ENCODE results near the gene TENM4.

TENM4 gene

DNA sequence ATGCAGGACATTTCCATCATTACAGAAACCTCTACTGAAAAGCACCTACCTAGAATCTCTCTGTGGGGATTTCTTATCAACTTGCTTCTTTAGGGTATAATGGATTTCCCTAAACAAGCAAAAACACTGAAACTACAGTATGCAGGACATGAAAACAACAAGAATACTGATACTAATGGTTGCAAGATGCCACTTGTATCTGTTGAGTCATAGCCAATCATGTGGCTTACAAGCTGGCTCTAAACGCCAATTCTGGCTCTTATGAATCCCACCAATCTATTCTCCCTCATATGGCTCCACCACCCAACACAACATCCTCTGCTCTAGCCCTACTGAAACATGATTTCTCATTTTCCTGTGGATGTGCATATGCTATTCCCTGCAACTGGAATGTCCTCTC is 22.6 kb downstream of the TENM4 start:
- DNase-seq (ENCODE audit: low spot score), result no peak

GRCh38 chr11:79417069-79417920 is 23.5 kb downstream of the TENM4 start:
- DNase-seq (ENCODE audit: low spot score), result no peak

DNA sequence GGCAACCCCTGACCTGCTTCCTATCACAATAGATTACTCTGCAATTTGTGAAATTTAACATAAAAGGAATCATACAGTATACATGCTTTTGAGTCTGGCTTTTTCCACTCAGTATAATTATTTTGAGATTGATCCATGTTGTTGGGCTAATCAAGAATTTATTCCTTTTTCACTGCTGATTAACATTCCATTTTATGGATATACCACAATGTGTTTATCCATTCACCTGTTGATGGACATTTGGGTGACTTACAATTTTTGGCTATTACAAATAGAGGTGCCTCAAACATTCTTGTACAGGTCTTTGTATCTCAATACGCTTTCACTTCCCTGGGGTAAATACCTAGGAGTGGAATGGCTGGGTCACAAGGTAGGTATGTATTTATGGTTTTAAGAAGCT is 24.9 kb downstream of the TENM4 start:
- DNase-seq (ENCODE audit: low spot score), result no peak

- no peak for DNase-seq (ENCODE audit: low spot score)
Measured at GRCh38 chr11:79415411-79415810, 25.4 kb downstream of the TENM4 start.

DNA sequence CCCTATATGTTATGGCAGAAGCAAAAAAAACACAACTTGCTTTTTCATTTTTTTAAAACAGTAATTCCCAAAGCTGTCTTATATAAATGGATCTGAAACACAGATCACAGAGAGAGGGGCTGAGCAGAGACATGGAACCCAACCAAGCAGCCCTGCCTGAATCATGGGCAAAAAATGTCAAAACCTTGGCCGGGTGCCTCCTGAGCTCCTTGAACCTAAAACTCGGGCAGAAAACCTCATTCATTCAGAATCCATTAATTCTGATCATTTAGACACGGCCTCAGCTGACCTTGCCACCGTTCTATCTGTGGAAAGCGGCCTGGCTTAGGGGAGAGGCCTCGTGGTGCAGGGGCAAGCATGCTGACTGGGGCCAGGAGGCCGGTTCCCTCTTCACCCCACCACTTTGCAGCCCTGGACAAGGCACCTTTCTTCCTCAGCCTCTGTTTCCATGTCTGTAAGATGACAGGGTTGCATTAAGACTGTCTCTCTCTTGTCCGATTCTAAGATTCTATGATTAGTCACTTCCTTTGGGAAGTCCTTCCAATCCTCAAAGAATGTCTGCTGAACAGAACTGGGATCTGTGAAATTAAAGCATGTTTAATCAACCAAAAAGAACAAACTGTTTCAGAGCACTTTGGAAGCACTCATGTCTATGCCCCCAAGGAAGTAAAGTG is 26.0 kb downstream of the TENM4 start:
- DNase-seq (ENCODE audit: low spot score), result peak; percentile 64

DNA sequence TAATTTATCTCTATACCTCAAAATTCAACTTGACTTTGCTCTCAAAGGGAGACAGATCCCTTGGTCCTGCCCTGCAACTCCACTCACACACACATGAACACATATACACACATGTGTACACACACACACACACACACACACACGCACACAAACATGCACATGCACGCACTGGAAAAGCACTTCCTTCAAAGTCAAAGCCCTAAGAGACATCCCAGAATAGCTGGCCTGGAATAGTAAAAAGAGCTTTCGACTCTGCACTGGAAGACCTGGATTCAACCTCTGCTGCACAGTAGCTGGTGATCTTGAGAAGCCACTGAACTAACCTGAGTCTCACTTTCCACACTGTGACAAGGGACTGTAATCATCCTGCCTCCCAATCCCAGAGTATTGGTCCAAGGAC is 26.8 kb downstream of the TENM4 start:
- DNase-seq (ENCODE audit: low spot score), result no peak

GRCh38 chr11:79413268-79413667 is 27.6 kb downstream of the TENM4 start:
- DNase-seq (ENCODE audit: low spot score), result peak; percentile 95

- no peak for DNase-seq (ENCODE audit: low spot score)
Measured at GRCh38 chr11:79412761-79413160, 28.1 kb downstream of the TENM4 start.

DNA sequence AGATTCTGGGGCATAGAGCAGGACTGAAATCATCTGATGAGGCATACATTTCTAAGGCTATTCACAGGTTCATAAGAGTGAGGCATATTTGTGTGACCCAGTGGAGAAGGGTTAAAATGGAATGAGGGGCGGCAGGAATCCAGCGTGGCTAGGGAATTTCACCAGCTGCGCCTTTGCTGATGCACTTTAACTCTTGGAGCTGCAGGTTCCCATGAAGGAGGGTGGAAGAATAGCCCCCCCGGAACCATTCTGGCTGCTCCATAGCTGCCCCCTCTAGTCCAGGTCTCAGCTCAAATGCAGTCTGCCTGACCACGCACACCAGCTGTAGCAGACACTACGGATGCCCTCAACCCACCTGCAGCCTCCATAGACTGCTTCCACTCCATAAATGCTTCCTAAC is 31.5 kb downstream of the TENM4 start:
- no peak for DNase-seq (ENCODE audit: low spot score)

DNA sequence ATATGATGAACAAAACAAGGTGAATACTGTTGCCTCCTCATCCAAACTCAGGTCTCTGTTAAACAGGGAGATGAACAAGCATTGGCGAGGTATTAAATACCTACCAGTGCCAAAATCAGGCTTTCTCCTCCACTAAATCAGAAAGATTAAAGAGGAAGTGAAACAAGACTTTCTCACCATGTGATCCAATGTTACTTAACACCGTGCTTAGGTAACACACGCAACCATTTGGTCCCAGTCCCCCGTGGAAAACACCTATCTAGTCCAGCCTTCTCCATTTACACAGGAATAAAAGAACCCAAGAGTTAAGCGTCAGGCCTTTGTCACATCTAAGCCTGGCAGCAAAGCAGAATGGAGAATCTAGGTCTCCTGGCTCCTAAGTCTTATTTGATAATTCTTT is 34.5 kb downstream of the TENM4 start:
- DNase-seq (ENCODE audit: low spot score), result no peak

DNA sequence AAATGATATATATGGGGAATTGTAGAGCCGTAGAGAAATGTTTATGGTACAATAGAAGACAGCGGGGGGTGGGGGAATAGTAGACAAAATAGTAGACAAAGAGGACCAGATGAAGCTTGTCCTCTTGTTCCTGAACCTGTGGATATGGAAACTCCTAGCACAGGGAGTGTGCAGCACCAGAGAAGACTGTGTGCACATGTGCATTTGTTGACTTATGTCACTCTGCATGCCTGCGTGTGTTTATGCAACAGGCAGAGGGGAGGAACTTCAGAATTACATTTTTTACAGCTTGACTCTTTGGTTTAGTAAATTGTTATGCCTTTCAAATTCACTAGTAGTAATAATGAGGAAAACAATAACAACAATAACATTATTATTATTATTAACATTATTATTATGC is 36.0 kb downstream of the TENM4 start:
- DNase-seq (ENCODE audit: low spot score), result no peak

GRCh38 chr11:79404325-79404724 is 36.5 kb downstream of the TENM4 start:
- no peak for DNase-seq (ENCODE audit: low spot score)

DNA sequence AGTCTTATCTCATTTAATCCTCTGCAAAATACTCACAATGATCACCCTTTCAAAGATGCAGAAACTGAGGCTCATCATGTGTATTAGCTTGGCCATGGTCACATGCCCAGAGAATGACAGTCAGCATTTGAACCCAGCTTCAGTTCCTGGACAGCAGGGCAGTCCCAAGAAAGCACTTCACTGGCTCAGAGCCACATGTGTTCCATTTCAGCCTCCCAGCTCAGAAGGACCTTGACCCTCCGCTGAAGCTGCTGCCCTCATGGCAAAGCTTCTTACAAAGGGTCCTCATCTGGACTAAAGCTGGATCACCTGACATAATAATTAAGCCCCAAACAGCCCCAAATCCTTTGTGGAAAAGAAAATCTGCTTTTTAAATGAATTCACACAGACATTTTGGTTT is 37.0 kb downstream of the TENM4 start:
- DNase-seq (ENCODE audit: low spot score), result no peak

- DNase-seq (ENCODE audit: low spot score), result no peak
Measured at GRCh38 chr11:79402912-79403311, 37.9 kb downstream of the TENM4 start.

- DNase-seq (ENCODE audit: low spot score), result peak; percentile 67
Measured at GRCh38 chr11:79400717-79401330, 40.0 kb downstream of the TENM4 start.

DNA sequence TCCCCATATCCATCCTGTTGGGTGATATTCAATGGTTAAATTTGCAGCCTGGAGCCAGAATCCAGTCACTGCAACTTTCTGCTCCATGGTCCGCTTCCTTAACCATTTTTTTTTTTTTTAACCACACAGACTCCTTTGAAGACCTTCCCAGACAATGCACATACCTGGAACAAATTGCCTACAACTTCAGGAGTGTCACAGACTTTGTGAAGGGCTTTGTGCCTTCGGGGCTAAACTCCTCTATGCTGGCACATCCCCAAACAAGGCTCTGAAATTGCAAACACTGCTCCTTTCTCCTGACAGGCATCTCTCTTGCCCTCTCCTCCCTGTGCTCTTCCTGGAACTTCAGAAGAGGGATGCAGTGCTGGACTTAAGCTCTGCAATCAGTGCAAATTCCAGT is 40.6 kb downstream of the TENM4 start:
- DNase-seq (ENCODE audit: low spot score), result no peak

- peak; percentile 37 for DNase-seq (ENCODE audit: low spot score)
Measured at GRCh38 chr11:79397252-79397651, 43.6 kb downstream of the TENM4 start.

GRCh38 chr11:79396674-79397073 is 44.2 kb downstream of the TENM4 start:
- DNase-seq (ENCODE audit: low spot score), result no peak

GRCh38 chr11:79396001-79396400 is 44.8 kb downstream of the TENM4 start:
- DNase-seq (ENCODE audit: low spot score), result no peak

DNA sequence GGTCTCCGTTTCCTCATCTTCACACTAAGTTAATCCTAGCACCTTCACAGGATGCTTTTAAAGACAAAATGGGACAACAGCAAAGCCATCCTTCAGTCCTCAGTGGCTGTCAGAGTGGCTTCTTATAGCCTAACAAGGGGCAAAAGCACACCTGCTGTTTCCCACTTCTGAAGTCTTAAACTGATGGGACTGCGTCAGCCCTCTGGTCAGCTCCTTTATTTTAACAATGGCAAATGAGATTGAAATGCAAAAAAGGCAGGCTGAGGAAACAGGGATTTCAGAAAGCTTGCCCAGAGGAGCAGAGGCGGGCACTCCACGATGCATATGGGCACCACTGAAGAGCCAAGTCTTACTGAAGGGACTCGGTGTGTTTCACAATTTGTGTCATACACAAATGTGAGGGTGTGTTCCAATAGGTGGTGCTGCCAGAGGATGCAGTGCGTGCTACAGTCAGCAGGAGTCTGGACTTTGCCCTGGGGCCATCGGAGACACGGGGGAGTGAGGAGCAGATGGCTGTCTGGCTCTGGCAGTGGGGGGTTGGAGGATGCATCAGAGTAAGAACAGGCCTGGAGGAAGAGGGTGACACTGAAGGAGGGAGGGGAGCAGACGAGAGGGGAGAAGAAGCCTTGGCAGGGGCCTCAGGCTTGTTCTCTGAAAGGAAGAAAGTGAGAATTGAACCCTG is 47.3 kb downstream of the TENM4 start:
- DNase-seq (ENCODE audit: low spot score), result no peak

- no peak for DNase-seq (ENCODE audit: low spot score)
Measured at GRCh38 chr11:79392161-79392560, 48.7 kb downstream of the TENM4 start.

GRCh38 chr11:79390923-79391322 is 49.9 kb downstream of the TENM4 start:
- DNase-seq (ENCODE audit: low spot score), result no peak

GRCh38 chr11:79390477-79390876 is 50.4 kb downstream of the TENM4 start:
- no peak for DNase-seq (ENCODE audit: low spot score)
